IPS-18a (cell line): Measurements from ENCODE around the gene DEK.
"Not testable (repeated sequence)": the region's sequence is repeated elsewhere in the genome, so short reads cannot be mapped to it uniquely, and the experiment has no call there.

Source experiments
- H3K27ac ChIP-seq: one replicate; pipeline ENCODE4 v1.5.1; 2013; ENCODE audit warnings: low read length
- H3K27me3 ChIP-seq: one replicate; pipeline ENCODE4 v1.6.1; 2013; ENCODE audit warnings: mild to moderate bottlenecking, low read length; ENCODE audit not compliant: control insufficient read depth, insufficient read depth
- H3K36me3 ChIP-seq: one replicate; pipeline ENCODE4 v1.6.1; 2013; ENCODE audit warnings: low read depth, low read length; ENCODE audit not compliant: control insufficient read depth
- H3K4me1 ChIP-seq: one replicate; pipeline ENCODE4 v1.6.1; 2013; ENCODE audit warnings: low read depth, low read length; ENCODE audit not compliant: control insufficient read depth
- H3K4me3 ChIP-seq: one replicate; pipeline ENCODE4 v1.5.1; 2013; ENCODE audit warnings: low read length
- H3K9ac ChIP-seq: one replicate; pipeline ENCODE4 v1.6.1; 2013; ENCODE audit warnings: mild to moderate bottlenecking, low read length, moderate library complexity
- H3K9me3 ChIP-seq: one replicate; pipeline ENCODE4 v1.6.1; 2013; ENCODE audit warnings: low read depth, low read length; ENCODE audit not compliant: control insufficient read depth

The DEK gene

DNA sequence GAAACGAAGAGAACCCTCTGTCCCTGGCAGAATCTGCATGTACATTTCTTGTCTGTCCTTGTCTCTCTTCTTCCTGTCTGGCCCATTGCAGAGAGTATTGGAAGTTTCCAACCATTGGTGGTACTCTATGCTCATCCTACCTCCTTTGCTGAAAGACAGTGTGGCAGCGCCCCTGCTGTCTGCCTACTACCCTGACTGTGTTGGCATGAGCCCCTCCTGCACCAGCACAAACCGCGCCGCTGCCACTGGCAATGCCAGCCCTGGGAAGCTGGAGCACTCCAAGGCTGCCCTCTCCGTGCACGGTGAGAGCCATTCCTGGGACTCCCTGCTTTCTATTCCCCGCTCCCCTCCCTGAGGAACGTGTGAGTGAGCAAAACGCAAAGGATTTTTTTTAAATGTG lies 76.6 kb downstream of the DEK start:
- H3K9me3 ChIP-seq: no peaks in the 10 kb centered on the region
- H3K4me3 ChIP-seq: no peak overlapping the region
- no peak overlapping the region for H3K27ac ChIP-seq
- H3K27me3 ChIP-seq: no peaks in the 10 kb centered on the region
- H3K9ac ChIP-seq: no peak overlapping the region
- peaks cover 28% of the 10 kb centered on the region for H3K4me1 ChIP-seq
- peaks cover 5% of the 10 kb centered on the region for H3K36me3 ChIP-seq

DNA sequence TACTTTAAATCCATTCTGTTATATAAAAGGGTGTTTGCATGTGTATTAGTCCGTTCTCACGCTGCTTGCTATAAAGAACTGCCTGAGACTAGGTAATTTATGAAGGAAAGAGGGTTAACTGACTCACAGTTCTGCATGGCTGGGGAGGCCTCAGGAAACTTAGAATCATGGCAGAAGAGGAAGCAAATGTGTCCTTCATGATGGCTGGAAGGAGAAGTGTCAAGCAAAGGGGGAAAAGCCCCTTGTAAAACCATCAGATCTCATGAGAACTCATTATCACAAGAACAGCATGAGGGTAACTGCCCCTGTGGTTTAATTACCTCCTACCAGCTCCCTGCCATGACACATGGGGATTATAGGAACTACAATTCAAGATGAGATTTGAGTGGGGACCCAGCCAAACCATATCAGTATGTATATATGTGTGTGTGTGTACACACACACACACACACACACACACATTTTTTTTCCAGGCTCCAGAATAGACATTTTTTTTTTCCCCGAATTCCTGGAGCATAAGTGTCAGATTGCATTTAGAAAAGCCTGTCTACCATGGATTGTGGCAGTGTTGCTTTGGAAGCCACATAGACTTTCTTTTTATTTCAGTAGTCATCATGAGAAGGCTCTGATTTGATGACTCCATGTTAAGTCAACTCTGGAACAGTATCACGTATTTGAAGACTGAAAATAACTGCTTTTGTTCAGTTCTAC lies 77.6 kb downstream of the DEK start:
- Histone ChIP-seq H3K27me3 (no peaks in the 10 kb centered on the region), H3K9me3 (no peaks in the 10 kb centered on the region), H3K9ac (peak overlapping the region; percentile 59), H3K4me1 (peaks cover 28% of the 10 kb centered on the region), H3K27ac (peak overlapping the region; percentile 92), H3K4me3 (peak overlapping the region; percentile 48), H3K36me3 (peaks cover 5% of the 10 kb centered on the region)

DNA sequence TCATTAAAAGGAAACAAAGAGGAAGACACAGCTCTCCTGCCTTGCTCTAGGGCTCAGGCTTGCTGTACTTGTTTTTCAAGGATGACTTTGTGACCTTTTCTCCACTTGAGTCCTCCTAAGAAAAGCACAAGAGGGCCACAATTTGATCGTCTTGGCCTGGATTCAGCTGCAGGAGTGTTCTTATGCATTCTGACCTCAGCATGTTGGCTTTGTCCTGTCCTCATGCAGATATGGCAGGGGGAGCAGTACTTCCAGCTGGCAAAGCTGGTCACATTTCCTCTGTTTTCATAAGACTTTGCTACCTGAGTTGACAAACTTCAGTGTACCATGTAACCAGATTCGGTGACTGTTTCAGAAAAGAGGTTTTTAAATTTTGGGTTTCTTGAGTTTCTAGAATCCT lies 78.3 kb downstream of the DEK start:
- H3K9ac ChIP-seq: peak overlapping the region; percentile 59
- H3K4me1 ChIP-seq: peaks cover 28% of the 10 kb centered on the region
- H3K27ac ChIP-seq: peak overlapping the region; percentile 92
- peak overlapping the region; percentile 48 for H3K4me3 ChIP-seq
- peaks cover under 1% of the 10 kb centered on the region for H3K36me3 ChIP-seq
- H3K27me3 ChIP-seq: no peaks in the 10 kb centered on the region
- no peaks in the 10 kb centered on the region for H3K9me3 ChIP-seq

DNA sequence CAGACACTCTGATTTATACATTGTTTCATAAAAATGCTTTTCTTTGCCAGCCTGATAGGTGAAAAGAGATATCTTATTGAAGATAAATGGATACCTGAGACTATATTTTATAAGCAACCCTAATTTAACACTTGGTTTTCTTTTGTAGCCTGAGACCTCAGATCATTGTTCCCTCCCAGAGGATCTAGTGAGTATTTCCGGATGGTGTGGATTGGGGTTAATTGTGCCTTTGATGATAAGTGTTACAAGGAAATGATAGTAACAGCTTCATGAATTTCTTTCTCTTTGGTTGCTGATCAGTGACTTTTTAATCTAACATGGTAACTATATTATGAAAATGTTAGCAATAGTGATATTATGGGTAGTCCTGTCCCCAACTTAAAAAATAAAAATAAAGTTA lies 78.7 kb downstream of the DEK start:
- Histone ChIP-seq H3K27ac (peak overlapping the region; percentile 92), H3K9ac (peak overlapping the region; percentile 59), H3K4me3 (peak overlapping the region; percentile 48), H3K4me1 (peaks cover 28% of the 10 kb centered on the region), H3K9me3 (no peaks in the 10 kb centered on the region), H3K36me3 (no peaks in the 10 kb centered on the region), H3K27me3 (no peaks in the 10 kb centered on the region)

DNA sequence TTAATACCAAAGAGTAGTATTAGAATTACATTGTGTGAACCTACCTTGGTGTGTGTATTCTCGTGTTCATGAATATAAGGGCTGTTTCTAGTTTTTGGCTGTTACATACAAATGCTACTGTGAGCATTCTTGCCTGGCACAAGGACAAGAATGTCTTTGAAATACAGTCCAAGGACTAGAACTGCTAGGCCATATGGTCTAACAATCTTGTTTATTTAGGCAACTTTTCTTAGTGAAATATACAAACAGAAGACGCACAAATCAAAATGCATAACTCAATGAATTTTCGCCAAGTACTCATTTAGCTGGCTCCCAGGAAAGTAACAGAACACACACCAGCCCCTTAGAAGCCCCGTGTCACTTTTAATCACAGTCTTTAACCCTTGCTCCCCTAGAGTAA lies 80.6 kb downstream of the DEK start:
- Histone ChIP-seq H3K4me3 (no peak overlapping the region), H3K27ac (no peak overlapping the region), H3K36me3 (no peaks in the 10 kb centered on the region), H3K9ac (no peak overlapping the region), H3K27me3 (no peaks in the 10 kb centered on the region), H3K4me1 (peaks cover 28% of the 10 kb centered on the region), H3K9me3 (no peaks in the 10 kb centered on the region)

DNA sequence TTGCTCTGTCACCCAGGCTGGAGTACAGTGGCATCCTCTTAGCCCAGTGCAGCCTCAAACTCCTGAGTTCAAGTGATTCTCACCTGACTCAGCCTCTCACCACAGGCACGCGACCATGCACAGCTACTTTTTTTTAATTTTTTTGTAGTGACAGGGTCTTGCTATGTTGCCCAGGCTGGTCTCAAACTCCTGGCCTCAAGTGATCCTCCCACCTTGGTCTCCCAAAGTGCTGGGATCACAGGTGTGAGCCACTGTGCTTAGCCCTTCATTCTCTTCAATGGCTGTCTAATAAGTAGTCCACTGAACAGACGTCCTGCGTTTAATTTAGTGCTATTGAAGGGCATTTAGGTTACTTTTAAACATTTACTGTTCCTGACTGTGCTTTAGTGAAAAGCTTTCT lies 81.8 kb downstream of the DEK start:
- Histone ChIP-seq H3K4me1 (peaks cover 28% of the 10 kb centered on the region), H3K9ac (no peak overlapping the region), H3K27me3 (no peaks in the 10 kb centered on the region), H3K36me3 (no peaks in the 10 kb centered on the region), H3K9me3 (no peaks in the 10 kb centered on the region), H3K4me3 (no peak overlapping the region), H3K27ac (no peak overlapping the region)

DNA sequence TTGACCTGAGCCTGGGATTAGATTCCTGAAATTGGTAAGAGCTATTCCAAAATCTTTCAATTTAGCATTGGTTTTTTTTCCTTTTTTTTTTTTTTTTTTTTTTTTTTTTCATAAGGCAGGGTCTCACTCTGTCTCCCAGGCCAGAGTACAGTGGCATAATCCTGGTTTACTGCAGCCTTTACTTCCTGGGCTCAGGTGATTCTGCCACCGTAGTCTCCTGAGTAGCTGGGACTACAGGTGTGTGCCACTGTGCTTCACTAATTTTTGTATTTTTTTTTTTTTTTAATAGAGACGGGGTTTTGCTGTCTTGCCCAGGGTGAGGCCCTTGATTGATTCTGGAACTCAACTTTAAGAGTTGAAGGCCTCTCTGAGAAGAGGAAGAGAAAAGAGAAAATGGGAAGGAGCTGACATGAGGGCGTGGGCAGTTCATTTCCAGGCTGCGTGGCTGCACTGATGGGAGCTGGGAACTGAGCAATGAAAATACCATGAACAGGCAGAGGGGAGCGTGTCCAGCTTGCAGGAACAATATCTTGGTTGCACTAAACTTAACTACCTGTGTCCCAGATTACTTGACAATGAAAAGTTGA lies 84.5 kb downstream of the DEK start:
- H3K27ac ChIP-seq: no peak overlapping the region
- H3K27me3 ChIP-seq: no peaks in the 10 kb centered on the region
- no peak overlapping the region for H3K9ac ChIP-seq
- no peaks in the 10 kb centered on the region for H3K9me3 ChIP-seq
- H3K4me1 ChIP-seq: peaks cover 2% of the 10 kb centered on the region
- H3K4me3 ChIP-seq: no peak overlapping the region
- no peaks in the 10 kb centered on the region for H3K36me3 ChIP-seq

DNA sequence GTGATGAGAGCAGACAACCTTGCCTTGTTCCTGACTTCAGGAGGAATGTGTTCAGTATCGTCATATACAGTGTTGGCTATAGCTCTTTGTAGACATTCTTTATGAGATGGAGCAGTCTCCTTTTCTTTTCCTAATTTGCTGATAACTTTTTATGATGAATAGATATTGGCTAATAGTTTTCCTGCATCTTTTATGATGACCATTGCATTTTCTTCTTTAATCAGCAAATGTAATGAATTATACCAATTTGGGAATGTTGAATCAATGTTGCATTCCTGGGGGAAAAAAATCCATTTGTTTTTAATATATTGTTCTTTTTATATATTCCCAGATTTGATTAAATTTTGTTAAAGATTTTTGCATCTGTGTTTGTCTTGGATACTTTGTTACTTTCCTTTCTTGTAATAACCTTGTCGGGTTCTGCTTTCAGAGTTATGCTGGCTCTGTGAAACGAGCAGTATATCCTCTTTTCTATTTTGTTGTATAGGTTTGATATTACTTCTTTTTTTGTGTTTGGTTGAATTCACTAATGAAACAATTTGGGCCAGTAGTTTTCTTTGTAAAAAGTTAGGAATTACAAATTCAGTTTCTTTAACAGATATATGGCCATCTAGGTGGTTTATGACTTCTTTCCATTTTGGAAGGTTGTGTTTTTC lies 85.2 kb downstream of the DEK start:
- H3K9ac ChIP-seq: no peak overlapping the region
- H3K27me3 ChIP-seq: no peaks in the 10 kb centered on the region
- H3K9me3 ChIP-seq: no peaks in the 10 kb centered on the region
- no peaks in the 10 kb centered on the region for H3K36me3 ChIP-seq
- no peak overlapping the region for H3K27ac ChIP-seq
- no peak overlapping the region for H3K4me3 ChIP-seq
- no peaks in the 10 kb centered on the region for H3K4me1 ChIP-seq

DNA sequence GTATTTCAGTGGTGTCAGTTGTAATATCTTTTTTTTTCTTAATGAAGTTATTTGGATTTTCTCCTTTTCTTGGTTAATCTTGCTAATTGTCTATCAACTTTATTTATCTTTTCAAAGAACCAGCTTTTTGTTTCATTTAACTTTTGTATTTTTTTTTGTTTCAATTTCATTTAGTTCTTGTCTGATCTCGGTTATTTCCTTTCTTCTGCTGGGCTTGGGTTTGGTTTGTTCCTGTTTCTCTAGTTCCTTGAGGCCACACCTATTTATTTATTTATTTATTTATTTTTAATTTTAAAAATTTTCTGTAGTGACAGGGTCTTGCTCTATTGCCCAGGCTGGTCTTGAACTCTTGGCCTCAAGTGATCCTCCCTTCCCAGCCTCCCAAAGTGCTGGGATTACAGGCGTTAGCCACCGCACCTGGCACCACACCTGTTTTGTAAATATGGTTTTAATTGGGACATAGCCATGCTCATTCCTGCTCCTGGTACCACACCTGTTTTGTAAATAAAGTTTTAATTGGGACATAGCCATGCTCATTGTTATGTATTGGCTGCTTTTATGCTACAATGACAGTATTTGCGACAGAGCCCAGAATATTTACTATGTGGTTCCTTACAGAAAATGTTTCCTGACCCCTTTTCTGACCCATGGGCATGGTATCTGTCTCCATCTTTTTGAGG lies 86.9 kb downstream of the DEK start:
- no peaks in the 10 kb centered on the region for H3K27me3 ChIP-seq
- no peak overlapping the region for H3K4me3 ChIP-seq
- H3K9ac ChIP-seq: no peak overlapping the region
- H3K4me1 ChIP-seq: no peaks in the 10 kb centered on the region
- no peaks in the 10 kb centered on the region for H3K36me3 ChIP-seq
- H3K9me3 ChIP-seq: no peaks in the 10 kb centered on the region
- no peak overlapping the region for H3K27ac ChIP-seq

DNA sequence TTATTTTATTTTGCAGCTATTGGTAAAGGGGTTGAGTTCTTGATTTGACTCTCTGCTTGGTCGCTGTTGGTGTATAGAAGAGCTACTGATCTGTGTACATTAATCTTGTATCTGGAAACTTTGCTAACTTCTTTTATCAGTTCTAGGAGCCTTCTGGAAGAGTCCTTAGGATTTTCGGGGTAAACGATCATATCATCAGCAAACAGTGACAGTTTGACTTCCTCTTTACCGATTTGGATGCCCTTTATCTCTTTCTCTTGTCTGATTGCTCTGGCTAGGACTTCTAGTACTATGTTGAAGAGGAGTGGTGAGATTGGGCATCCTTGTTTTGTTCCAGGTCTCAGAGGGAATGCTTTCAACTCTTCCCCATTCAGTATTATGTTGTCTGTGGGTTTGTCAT lies 88.1 kb downstream of the DEK start:
- not testable (repeated sequence) for H3K9me3 ChIP-seq, H3K4me3 ChIP-seq, H3K9ac ChIP-seq, H3K36me3 ChIP-seq, H3K27me3 ChIP-seq, H3K27ac ChIP-seq, H3K4me1 ChIP-seq
